Measurements from ENCODE around the gene CRYBB2.
"Not testable (repeated sequence)": the region's sequence is repeated elsewhere in the genome, so short reads cannot be mapped to it uniquely, and the experiment has no call there.

GRCh38 chr22:25178348-25178747 is 41.1 kb upstream of the CRYBB2 start:
- not testable (repeated sequence) for TF ChIP-seq REST (IDR thresholded peaks at IDR 0.05; ENCODE audit: insufficient replicate concordance, low read depth); SPI1 (IDR thresholded peaks at IDR 0.05; ENCODE audit: borderline replicate concordance, low read depth); POLR2AphosphoS5 (IDR thresholded peaks at IDR 0.05; ENCODE audit: low read depth)
- TF ChIP-seq, protein P1, sequence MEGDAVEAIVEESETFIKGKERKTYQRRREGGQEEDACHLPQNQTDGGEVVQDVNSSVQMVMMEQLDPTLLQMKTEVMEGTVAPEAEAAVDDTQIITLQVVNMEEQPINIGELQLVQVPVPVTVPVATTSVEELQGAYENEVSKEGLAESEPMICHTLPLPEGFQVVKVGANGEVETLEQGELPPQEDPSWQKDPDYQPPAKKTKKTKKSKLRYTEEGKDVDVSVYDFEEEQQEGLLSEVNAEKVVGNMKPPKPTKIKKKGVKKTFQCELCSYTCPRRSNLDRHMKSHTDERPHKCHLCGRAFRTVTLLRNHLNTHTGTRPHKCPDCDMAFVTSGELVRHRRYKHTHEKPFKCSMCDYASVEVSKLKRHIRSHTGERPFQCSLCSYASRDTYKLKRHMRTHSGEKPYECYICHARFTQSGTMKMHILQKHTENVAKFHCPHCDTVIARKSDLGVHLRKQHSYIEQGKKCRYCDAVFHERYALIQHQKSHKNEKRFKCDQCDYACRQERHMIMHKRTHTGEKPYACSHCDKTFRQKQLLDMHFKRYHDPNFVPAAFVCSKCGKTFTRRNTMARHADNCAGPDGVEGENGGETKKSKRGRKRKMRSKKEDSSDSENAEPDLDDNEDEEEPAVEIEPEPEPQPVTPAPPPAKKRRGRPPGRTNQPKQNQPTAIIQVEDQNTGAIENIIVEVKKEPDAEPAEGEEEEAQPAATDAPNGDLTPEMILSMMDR (IDR thresholded peaks at IDR 0.05; ENCODE audit: insufficient read depth, low read length): not testable (repeated sequence)
